Measurements from ENCODE around the gene LRRC4B. TPM values are rescaled to one million over a fixed set of nuclear protein-coding genes. Genes with fewer than 3 reads are reported as not detected.

LRRC4B gene
- total and polyA plus RNA-seq, 2 of the 13 experiments (the other 11 are each of a cell fraction or from before 2014, with no cell fraction given) = not detected

GRCh38 chr19:50564229-50565105 lies 3.8 kb downstream of the LRRC4B start (continued):
- no peak for TF ChIP-seq ZBTB49 (CRISPR knock-in tag; IDR thresholded peaks at IDR 0.05; ENCODE audit: borderline replicate concordance)

- no peaks in the 10 kb centered on the region for H3K36me3 ChIP-seq (replicated peaks in 1 of 2; ENCODE audit: control insufficient read depth in 1 of 2, insufficient read depth in 2 of 2, low read length in 2 of 2)
- H2AFZ ChIP-seq (ENCODE audit: low read length) = no peak overlapping the region
- intact Hi-C loops (cut with micrococcal nuclease; ENCODE audit: unreplicated experiment) (loop anchor here (10.0 kb wide), 1 partner anchor 1731 kb away; the partner anchor contains the start of gene ZNF480), in situ Hi-C loops (cut with HindIII; ENCODE audit: extremely low pct_ligation_motif_present, low pct_unique_long_range_greater_than_20kb) (no loop called here)
- H4K20me1 ChIP-seq (ENCODE audit: insufficient read depth, low read length) = no peaks in the 10 kb centered on the region
- BruUV-seq (replicated peaks) = no TSS peak
- H3K27ac ChIP-seq (ENCODE audit: extremely low read length, insufficient read depth, low read length) = no peak overlapping the region
- CTCF ChIA-PET (ENCODE audit: low intra/inter-chr PET ratio, low total read pairs) = no interaction called here
- H3K79me2 ChIP-seq (ENCODE audit: insufficient read depth, low read length) = no peaks in the 10 kb centered on the region
- H3K9ac ChIP-seq (ENCODE audit: insufficient read depth, low read depth, low read length) = no peak overlapping the region
- H3K9me3 ChIP-seq (ENCODE audit: low read length) = no peaks in the 10 kb centered on the region
- POLR2A ChIA-PET = no interaction called here
- H3K4me1 ChIP-seq (ENCODE audit: insufficient read depth, low read length) = no peaks in the 10 kb centered on the region
- ATAC-seq (no peak), DNase-seq (ENCODE audit: low spot score) (no peak), FAIRE-seq (no peak)
- no peak overlapping the region for H3K4me3 ChIP-seq (replicated peaks in 1 of 3; ENCODE audit: insufficient read depth in 1 of 3, low read depth in 2 of 3, low read length in 3 of 3)
- H3K4me2 ChIP-seq (ENCODE audit: low read depth, low read length) = no peak overlapping the region
- WGBS (ENCODE audit: low lambda C conversion rate) = 2% methylated on average over 5 of the region's 6 CpGs
- peaks cover 5 to 40% of the 10 kb centered on the region in 2 experiments; a peak in 4 of 5 replicates for H3K27me3 ChIP-seq (ENCODE audit: control insufficient read depth in 1 of 2, insufficient read depth in 2 of 2, low read length in 2 of 2)
- TF ChIP-seq ZNF101 (CRISPR knock-in tag; IDR thresholded peaks at IDR 0.05; ENCODE audit: borderline replicate concordance, low read depth) (no peak), KDM1A (CRISPR knock-in tag; IDR thresholded peaks at IDR 0.05) (no peak), ZNF207 (IDR thresholded peaks at IDR 0.05; ENCODE audit: borderline replicate concordance) (no peak), ZNF629 (CRISPR knock-in tag; conservative IDR thresholded peaks at IDR 0.05) (no peak), GLI4 (CRISPR knock-in tag; IDR thresholded peaks at IDR 0.05; ENCODE audit: borderline replicate concordance) (no peak), ARNT (IDR thresholded peaks at IDR 0.05) (no peak), MXD1 (CRISPR knock-in tag; IDR thresholded peaks at IDR 0.05) (no peak), PAXIP1 (CRISPR knock-in tag; conservative IDR thresholded peaks at IDR 0.05) (no peak), MYPOP (CRISPR knock-in tag; IDR thresholded peaks at IDR 0.05) (no peak), SAP130 (CRISPR knock-in tag; IDR thresholded peaks at IDR 0.05; ENCODE audit: low read depth) (no peak), TBL1XR1 (IDR thresholded peaks at IDR 0.05; ENCODE audit: borderline replicate concordance, low read length, partially characterized antibody) (no peak), ZNF670 (CRISPR knock-in tag; IDR thresholded peaks at IDR 0.05; ENCODE audit: borderline replicate concordance) (no peak)
Measured at GRCh38 chr19:50563597-50563996, 4.6 kb downstream of the LRRC4B start.

Measured in HepG2 (cell line).